Muscle layer of colon (tissue), 2 donors: Measurements from ENCODE around the gene RNASEH2C.
"Not testable (repeated sequence)": the region's sequence is repeated elsewhere in the genome, so short reads cannot be mapped to it uniquely, and the experiment has no call there.

Source experiments
- H3K27ac ChIP-seq: one replicate; pipeline ENCODE4 v1.7.0; 2013; ENCODE audit warnings: low read depth, mild to moderate bottlenecking, low read length, moderate library complexity
- H3K27me3 ChIP-seq, 2 donors: one replicate each; pipeline ENCODE4 v1.7.0; 2013; ENCODE audit warnings: low read length in 2 of 2, mild to moderate bottlenecking in 2 of 2; ENCODE audit not compliant: insufficient read depth in 2 of 2, control insufficient read depth in 1 of 2
- H3K36me3 ChIP-seq: one replicate; pipeline ENCODE4 v1.7.0; 2013; ENCODE audit warnings: mild to moderate bottlenecking, low read length; ENCODE audit not compliant: insufficient read depth
- H3K4me1 ChIP-seq: one replicate; pipeline ENCODE4 v1.7.0; 2013; ENCODE audit warnings: mild to moderate bottlenecking, low read length; ENCODE audit not compliant: insufficient read depth
- H3K4me3 ChIP-seq, 2 donors: one replicate each; pipeline ENCODE4 v1.7.0; 2013; ENCODE audit warnings: low read length in 2 of 2, low read depth in 1 of 2, mild to moderate bottlenecking in 1 of 2, moderate library complexity in 1 of 2
- H3K9ac ChIP-seq: one replicate; pipeline ENCODE4 v1.7.0; 2013; ENCODE audit warnings: low read length
- H3K9me3 ChIP-seq: one replicate; pipeline ENCODE4 v1.7.0; 2013; ENCODE audit warnings: mild to moderate bottlenecking, low read length
- donor health status: abdominal sarcoma.
- donor health status: Adenocarcinoma of cecum.

The RNASEH2C gene

GRCh38 chr11:65716774-65717405 is 3.7 kb downstream of the RNASEH2C start:
- peaks cover 63% of the 10 kb centered on the region for H3K36me3 ChIP-seq
- no peak overlapping the region for H3K4me3 ChIP-seq
- H3K4me1 ChIP-seq, result peaks cover 28% of the 10 kb centered on the region
- H3K27me3 ChIP-seq, result no peaks in the 10 kb centered on the region
- H3K27ac ChIP-seq, result no peak overlapping the region
- H3K9me3 ChIP-seq, result no peaks in the 10 kb centered on the region
- H3K9ac ChIP-seq, result no peak overlapping the region

- H3K27me3 ChIP-seq, result no peaks in the 10 kb centered on the region
- H3K27ac ChIP-seq, result no peak overlapping the region
- peaks cover 28% of the 10 kb centered on the region for H3K4me1 ChIP-seq
- H3K4me3 ChIP-seq, result no peak overlapping the region
- peaks cover 63% of the 10 kb centered on the region for H3K36me3 ChIP-seq
- H3K9me3 ChIP-seq, result no peaks in the 10 kb centered on the region
- no peak overlapping the region for H3K9ac ChIP-seq
Measured at GRCh38 chr11:65716302-65716701, 4.3 kb downstream of the RNASEH2C start.

GRCh38 chr11:65714433-65714832 is 6.2 kb downstream of the RNASEH2C start:
- Histone ChIP-seq H3K4me3 (no peak overlapping the region), H3K27ac (no peak overlapping the region), H3K9me3 (no peaks in the 10 kb centered on the region), H3K4me1 (peaks cover 22% of the 10 kb centered on the region), H3K9ac (no peak overlapping the region), H3K36me3 (peaks cover 63% of the 10 kb centered on the region), H3K27me3 (no peaks in the 10 kb centered on the region)

GRCh38 chr11:65713212-65713969 is 7.2 kb downstream of the RNASEH2C start:
- Histone ChIP-seq H3K9ac (no peak overlapping the region), H3K4me3 (peak overlapping the region in 1 of 2 donors; percentile 90), H3K4me1 (peaks cover 11% of the 10 kb centered on the region), H3K36me3 (peaks cover 56% of the 10 kb centered on the region), H3K27ac (peak overlapping the region; percentile 100), H3K27me3 (no peaks in the 10 kb centered on the region), H3K9me3 (no peaks in the 10 kb centered on the region)

GRCh38 chr11:65712633-65713076 is 7.9 kb downstream of the RNASEH2C start:
- peaks cover 48% of the 10 kb centered on the region for H3K36me3 ChIP-seq
- H3K9me3 ChIP-seq, result no peaks in the 10 kb centered on the region
- H3K4me3 ChIP-seq, result peak overlapping the region; percentile 70 to 90
- H3K9ac ChIP-seq, result peak overlapping the region; percentile 66
- H3K27me3 ChIP-seq, result no peaks in the 10 kb centered on the region
- peak overlapping the region; percentile 100 for H3K27ac ChIP-seq
- peaks cover 11% of the 10 kb centered on the region for H3K4me1 ChIP-seq

GRCh38 chr11:65711785-65712632 is 8.6 kb downstream of the RNASEH2C start, which contains the start of gene KAT5:
TSS of gene KAT5 (plus strand) at chr11:65712252. CDS start at chr11:65712268, 16 bp downstream.
- Histone ChIP-seq H3K9ac (peak within 1 kb of the TSS; percentile 66), H3K27ac (peak within 1 kb of the TSS; percentile 100)

GRCh38 chr11:65710421-65710820 is 10.2 kb downstream of the RNASEH2C start:
- H3K9me3 ChIP-seq, result no peaks in the 10 kb centered on the region
- no peak overlapping the region for H3K9ac ChIP-seq
- H3K4me3 ChIP-seq, result no peak overlapping the region
- H3K4me1 ChIP-seq, result peaks cover 11% of the 10 kb centered on the region
- H3K36me3 ChIP-seq, result peaks cover 26% of the 10 kb centered on the region
- no peaks in the 10 kb centered on the region for H3K27me3 ChIP-seq
- H3K27ac ChIP-seq, result no peak overlapping the region

More at GRCh38 chr11:65711785-65712632, 8.6 kb downstream of the RNASEH2C start, which contains the start of gene KAT5:
- peak within 1 kb of the TSS; percentile 70 to 90 for H3K4me3 ChIP-seq
- no peaks in the 10 kb centered on the region for H3K27me3 ChIP-seq
- H3K36me3 ChIP-seq, result peaks cover 42% of the 10 kb centered on the region
- H3K4me1 ChIP-seq, result peaks cover 11% of the 10 kb centered on the region
- no peaks in the 10 kb centered on the region for H3K9me3 ChIP-seq

- Histone ChIP-seq H3K27ac (no peak overlapping the region), H3K36me3 (peaks cover 18% of the 10 kb centered on the region), H3K4me1 (peaks cover 11% of the 10 kb centered on the region), H3K4me3 (no peak overlapping the region), H3K9me3 (no peaks in the 10 kb centered on the region), H3K27me3 (no peaks in the 10 kb centered on the region), H3K9ac (no peak overlapping the region)
Measured at GRCh38 chr11:65709661-65710060, 10.9 kb downstream of the RNASEH2C start.

GRCh38 chr11:65708451-65708850 is 12.1 kb downstream of the RNASEH2C start:
- Histone ChIP-seq H3K4me3 (no peak overlapping the region), H3K36me3 (peaks cover 6% of the 10 kb centered on the region), H3K27ac (no peak overlapping the region), H3K9me3 (no peaks in the 10 kb centered on the region), H3K4me1 (peaks cover 9% of the 10 kb centered on the region), H3K27me3 (no peaks in the 10 kb centered on the region), H3K9ac (no peak overlapping the region)

- not testable (repeated sequence) for H3K9me3 ChIP-seq, H3K27me3 ChIP-seq, H3K9ac ChIP-seq, H3K27ac ChIP-seq, H3K36me3 ChIP-seq, H3K4me3 ChIP-seq, H3K4me1 ChIP-seq
Measured at GRCh38 chr11:65707002-65707401, 13.6 kb downstream of the RNASEH2C start.

GRCh38 chr11:65706303-65706763 is 14.3 kb downstream of the RNASEH2C start:
- H3K9ac ChIP-seq, H3K36me3 ChIP-seq, H3K27ac ChIP-seq, H3K4me1 ChIP-seq, H3K27me3 ChIP-seq, H3K4me3 ChIP-seq, H3K9me3 ChIP-seq: not testable (repeated sequence)
